Measurements from ENCODE around the gene RIC8B. TPM values are rescaled to one million over a fixed set of nuclear protein-coding genes. Genes with fewer than 3 reads are reported as not detected.

Gene RIC8B
- total RNA-seq, 1 experiment from 2014 or later, result 14.9 TPM

DNA sequence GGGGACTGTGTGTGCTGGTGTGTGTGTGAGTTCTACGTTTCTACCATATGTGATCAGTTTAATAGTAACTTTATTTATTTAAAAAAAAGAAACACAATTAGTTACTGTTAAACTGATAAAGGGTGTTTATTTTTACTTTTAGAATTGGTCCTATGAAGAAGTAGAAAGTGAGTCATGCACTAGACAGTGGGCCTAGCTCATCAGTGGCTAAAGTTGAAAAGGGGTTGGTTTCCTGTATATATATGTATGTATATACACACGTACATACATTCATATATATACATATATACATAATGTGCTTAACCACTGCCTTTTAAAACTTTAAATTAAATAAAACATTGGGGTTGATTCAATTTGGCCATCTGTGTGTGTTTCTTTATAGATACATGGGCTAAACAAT, 112.5 kb downstream of the RIC8B start:
- Histone ChIP-seq H3F3A (ENCODE audit: insufficient read depth, low read depth) (no peaks in the 10 kb centered on the region), H4K20me1 (ENCODE audit: insufficient read depth) (no peaks in the 10 kb centered on the region), H3K4me3 (no peak overlapping the region), H3K27ac (no peak overlapping the region), H3K9me3 (ENCODE audit: insufficient read depth, low read depth) (no peaks in the 10 kb centered on the region), H3K4me1 (replicated peaks; ENCODE audit: insufficient read depth) (no peaks in the 10 kb centered on the region), H2AFZ (no peak overlapping the region), H3K4me2 (no peak overlapping the region), H3K27me3 (ENCODE audit: insufficient read depth, low read depth) (no peaks in the 10 kb centered on the region), H3K36me3 (ENCODE audit: low read depth) (no peaks in the 10 kb centered on the region), H3K9me2 (ENCODE audit: insufficient read depth) (no peaks in the 10 kb centered on the region), H3K79me2 (ENCODE audit: low read depth) (no peaks in the 10 kb centered on the region)
- ChIA-PET POLR2A (ENCODE audit: unreplicated experiment) (interaction anchor here (0.7 kb wide), 1 partner anchor 190 kb away, joined by 6 read pairs; no protein-coding TSS in a partner anchor), CTCF (no interaction called here)
- BruUV-seq (replicated peaks), result no TSS peak
- intact Hi-C loops (cut with micrococcal nuclease; ENCODE audit: unreplicated experiment), result no loop called here
- no peak for DNase-seq
- TF ChIP-seq EZH2 (IDR thresholded peaks at IDR 0.05; ENCODE audit: low read depth) (no peak), CTCF (conservative IDR thresholded peaks at IDR 0.05) (no peak)

DNA sequence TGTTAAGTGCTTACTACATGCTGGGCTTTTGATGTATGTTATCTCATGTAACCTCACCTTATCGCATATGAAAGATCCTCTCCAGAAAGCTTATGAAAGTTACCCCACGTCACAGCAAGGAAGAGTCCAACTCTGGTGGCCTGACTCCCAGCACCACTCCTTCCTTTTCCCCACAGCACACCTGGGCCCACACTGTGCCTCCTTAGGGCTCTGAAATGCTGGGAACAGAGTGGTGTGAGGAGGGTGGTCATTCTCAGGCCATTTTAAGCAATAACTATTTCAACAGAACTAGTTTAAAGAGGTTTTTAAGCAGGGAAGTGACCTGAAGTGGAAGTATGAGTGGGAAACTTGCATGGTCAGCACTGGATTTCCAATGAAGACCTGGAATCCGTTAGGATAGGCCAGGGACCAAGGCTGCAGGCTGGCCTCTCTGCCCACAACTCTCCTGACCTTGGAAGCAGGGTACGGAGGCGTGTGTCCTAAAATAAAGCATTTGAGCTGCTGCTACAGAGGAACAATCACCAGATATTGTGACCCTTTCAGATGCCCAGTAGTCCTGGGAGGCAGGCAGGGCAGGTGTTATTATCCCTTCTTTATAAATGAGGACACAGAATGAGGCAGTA, 114.0 kb downstream of the RIC8B start:
- no peaks in the 10 kb centered on the region for H4K20me1 ChIP-seq (ENCODE audit: insufficient read depth)
- no peaks in the 10 kb centered on the region for H3K4me1 ChIP-seq (replicated peaks; ENCODE audit: insufficient read depth)
- no peaks in the 10 kb centered on the region for H3F3A ChIP-seq (ENCODE audit: insufficient read depth, low read depth)
- no peaks in the 10 kb centered on the region for H3K9me3 ChIP-seq (ENCODE audit: insufficient read depth, low read depth)
- no peak overlapping the region for H2AFZ ChIP-seq
- H3K9me2 ChIP-seq (ENCODE audit: insufficient read depth), result no peaks in the 10 kb centered on the region
- no TSS peak for BruUV-seq (replicated peaks)
- no peak overlapping the region for H3K27ac ChIP-seq
- H3K4me2 ChIP-seq, result no peak overlapping the region
- H3K27me3 ChIP-seq (ENCODE audit: insufficient read depth, low read depth), result no peaks in the 10 kb centered on the region
- POLR2A ChIA-PET (ENCODE audit: unreplicated experiment), result no interaction called here
- H3K36me3 ChIP-seq (ENCODE audit: low read depth), result no peaks in the 10 kb centered on the region
- H3K4me3 ChIP-seq, result no peak overlapping the region
- no peak for DNase-seq
- H3K79me2 ChIP-seq (ENCODE audit: low read depth), result no peaks in the 10 kb centered on the region
- TF ChIP-seq CTCF (conservative IDR thresholded peaks at IDR 0.05) (no peak), EZH2 (IDR thresholded peaks at IDR 0.05; ENCODE audit: low read depth) (no peak)
- CTCF ChIA-PET, result no interaction called here
- intact Hi-C loops (cut with micrococcal nuclease; ENCODE audit: unreplicated experiment), result no loop called here

DNA sequence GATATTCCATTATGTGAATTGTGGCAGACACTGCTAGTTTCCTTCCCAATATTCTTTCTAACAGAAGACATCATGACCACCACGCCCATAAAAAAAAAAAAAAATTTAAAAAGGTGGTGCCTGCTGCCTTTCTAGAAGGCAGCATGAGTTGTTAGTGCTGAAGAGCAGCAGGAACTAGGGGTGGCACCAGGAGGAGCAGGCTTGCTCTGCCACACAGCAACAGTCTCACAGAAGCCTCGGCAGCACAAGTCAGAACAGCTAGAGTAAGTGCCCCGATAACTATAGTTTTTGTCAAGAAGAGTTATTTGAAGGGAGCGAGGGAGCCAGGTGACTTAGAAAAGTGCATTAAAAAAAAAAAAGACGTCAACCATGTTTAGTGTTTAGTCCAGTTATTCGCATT, 114.8 kb downstream of the RIC8B start:
- ChIA-PET POLR2A (ENCODE audit: unreplicated experiment) (no interaction called here), CTCF (no interaction called here)
- Histone ChIP-seq H3K4me3 (no peak overlapping the region), H3K9me2 (ENCODE audit: insufficient read depth) (no peaks in the 10 kb centered on the region), H3K27ac (no peak overlapping the region), H3K27me3 (ENCODE audit: insufficient read depth, low read depth) (no peaks in the 10 kb centered on the region), H3K4me2 (no peak overlapping the region), H3F3A (ENCODE audit: insufficient read depth, low read depth) (no peaks in the 10 kb centered on the region), H4K20me1 (ENCODE audit: insufficient read depth) (no peaks in the 10 kb centered on the region), H3K4me1 (replicated peaks; ENCODE audit: insufficient read depth) (no peaks in the 10 kb centered on the region), H3K9me3 (ENCODE audit: insufficient read depth, low read depth) (no peaks in the 10 kb centered on the region), H3K79me2 (ENCODE audit: low read depth) (no peaks in the 10 kb centered on the region), H3K36me3 (ENCODE audit: low read depth) (no peaks in the 10 kb centered on the region), H2AFZ (no peak overlapping the region)
- intact Hi-C loops (cut with micrococcal nuclease; ENCODE audit: unreplicated experiment), result no loop called here
- no peak for DNase-seq
- no TSS peak for BruUV-seq (replicated peaks)
- TF ChIP-seq EZH2 (IDR thresholded peaks at IDR 0.05; ENCODE audit: low read depth) (no peak), CTCF (conservative IDR thresholded peaks at IDR 0.05) (no peak)
